NCI-H345 (cell line): ENCODE data around the gene PTGIS.

Experiments
- DNase-seq: peaks from one replicate; lab custom pipeline; 2025; lab: John Stamatoyannopoulos, UW

The PTGIS gene

DNA sequence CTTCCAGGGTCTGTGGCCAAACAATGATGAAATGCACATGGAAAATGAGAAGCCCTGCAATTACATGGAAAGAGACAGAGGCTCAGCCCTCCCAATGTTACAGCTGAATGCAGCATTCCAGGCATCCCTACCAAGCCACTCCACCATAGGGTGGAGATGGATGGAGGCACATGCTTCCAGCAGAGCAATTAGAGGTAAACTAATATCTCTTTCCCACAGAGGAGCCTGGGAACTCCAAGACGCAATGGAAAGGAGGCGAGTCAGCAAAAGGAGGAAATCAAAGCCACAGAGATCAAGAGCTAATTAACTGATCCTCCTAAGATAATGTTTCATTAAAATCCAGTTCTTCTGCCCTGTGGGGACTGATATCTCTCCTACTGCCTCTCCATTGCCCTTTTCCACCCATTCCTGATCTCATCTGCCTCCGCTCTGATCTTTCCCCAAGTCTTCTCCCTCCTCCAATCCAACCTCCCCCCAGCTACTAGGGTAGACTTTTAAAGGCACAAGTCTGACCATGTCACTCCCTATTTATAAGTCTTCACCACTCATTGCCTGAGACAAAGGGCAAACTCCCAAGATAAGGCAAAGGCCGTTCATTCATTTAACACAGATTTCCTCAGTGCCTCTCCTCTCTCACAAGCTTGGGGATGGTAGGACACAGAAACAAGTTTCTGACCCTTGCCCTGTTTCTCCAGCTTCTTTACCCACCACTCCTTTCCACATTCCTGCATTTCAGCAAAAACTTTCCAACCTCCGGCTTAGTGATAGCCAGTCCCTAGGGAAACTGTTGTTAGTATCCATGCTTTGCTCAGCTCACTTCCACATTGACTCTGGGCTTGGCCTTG, 71.2 kb downstream of the PTGIS start:
- no peak for DNase-seq

DNA sequence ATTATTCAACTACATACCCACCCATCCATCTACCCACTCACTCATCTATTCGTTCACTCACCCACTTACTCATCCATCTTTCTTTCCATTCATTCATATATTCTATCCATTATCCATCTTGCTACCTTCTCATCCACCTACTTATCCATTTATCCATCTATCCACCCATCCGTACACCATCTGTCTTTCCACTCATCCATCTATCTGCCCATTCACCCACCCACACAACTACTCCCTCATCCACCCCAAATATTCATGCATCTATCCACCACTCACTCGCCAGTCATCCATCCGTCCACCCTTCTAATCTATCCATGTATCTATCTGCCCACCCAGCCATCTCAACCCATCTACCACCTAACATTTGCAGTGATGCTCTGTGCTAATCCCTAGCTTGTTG, 71.9 kb downstream of the PTGIS start:
- no peak for DNase-seq

DNA sequence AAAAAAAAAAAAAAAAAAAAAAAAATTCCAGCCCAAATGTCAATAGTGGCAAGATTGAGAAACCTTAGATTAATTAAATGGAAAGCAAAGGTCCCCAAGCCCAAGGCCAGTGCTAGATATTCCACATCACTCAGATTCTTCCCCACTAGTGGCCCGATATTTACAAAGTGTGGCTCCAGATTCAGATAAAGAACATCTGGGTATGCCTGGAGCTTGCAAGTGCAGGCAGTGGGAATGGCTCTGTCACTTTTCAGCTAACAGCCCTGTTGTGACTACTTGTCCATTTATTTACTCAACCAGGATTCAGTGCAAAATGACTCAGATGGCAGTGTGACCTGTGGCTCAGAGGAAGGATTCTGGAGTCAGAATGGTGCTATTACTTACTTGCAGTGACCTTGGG, 77.2 kb downstream of the PTGIS start:
- no peak for DNase-seq

DNA sequence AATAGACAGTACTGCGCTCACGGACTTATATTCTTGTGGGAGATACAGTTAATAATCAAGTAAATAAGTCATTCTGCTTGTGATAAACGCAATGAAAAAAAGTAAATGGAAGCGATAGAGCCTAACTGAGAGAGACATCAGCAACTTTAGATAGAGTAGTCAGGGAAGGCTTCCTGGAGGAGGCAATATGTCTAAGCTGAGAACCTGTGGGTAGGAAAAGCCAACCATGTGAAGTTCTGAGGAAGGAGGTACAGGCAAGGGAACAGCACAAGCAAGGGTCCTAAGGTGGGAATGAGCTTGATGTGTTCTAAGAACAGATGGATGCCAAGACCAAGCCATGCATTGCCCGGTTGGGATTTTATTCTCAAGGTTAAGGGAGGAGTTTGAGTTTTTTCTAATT, 78.2 kb downstream of the PTGIS start:
- no peak for DNase-seq

DNA sequence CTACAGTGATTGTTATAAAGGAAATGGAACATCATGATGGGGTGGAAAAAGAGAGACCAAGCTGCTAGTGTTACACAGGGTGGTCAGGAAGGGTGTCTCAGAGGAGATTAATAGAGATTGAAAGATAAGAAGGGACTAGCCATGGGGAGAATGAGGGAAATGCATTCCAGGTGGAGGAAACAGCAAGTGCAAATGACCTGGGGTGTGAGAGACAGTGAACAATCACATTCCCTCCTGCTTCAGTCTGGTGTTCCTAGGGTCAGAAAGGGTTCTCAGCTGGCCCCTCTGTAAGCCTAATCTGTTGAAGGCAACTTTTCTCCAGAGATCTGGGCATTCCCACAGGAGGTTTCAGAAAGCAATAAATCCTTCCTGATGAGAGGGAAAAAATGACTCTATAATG, 81.9 kb downstream of the PTGIS start:
- no peak for DNase-seq

DNA sequence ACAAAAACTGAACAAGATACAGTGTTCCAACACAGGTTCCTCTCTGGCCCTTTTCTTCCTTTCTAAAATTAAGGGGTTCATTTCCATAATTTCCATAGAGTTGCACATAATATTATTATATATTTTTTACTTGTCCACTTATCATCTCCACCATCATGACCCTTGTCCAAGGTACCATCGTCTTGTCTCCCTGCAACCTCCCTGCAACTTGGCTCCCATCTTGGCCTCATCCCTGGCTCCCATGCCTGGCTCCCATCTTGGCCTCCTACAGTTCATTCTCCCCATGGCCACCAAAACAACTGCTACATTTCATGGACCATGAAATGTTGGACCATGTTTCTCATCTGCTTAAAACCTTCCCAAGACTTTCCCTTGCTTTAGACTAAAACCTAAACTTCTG, 82.4 kb downstream of the PTGIS start:
- no peak for DNase-seq

DNA sequence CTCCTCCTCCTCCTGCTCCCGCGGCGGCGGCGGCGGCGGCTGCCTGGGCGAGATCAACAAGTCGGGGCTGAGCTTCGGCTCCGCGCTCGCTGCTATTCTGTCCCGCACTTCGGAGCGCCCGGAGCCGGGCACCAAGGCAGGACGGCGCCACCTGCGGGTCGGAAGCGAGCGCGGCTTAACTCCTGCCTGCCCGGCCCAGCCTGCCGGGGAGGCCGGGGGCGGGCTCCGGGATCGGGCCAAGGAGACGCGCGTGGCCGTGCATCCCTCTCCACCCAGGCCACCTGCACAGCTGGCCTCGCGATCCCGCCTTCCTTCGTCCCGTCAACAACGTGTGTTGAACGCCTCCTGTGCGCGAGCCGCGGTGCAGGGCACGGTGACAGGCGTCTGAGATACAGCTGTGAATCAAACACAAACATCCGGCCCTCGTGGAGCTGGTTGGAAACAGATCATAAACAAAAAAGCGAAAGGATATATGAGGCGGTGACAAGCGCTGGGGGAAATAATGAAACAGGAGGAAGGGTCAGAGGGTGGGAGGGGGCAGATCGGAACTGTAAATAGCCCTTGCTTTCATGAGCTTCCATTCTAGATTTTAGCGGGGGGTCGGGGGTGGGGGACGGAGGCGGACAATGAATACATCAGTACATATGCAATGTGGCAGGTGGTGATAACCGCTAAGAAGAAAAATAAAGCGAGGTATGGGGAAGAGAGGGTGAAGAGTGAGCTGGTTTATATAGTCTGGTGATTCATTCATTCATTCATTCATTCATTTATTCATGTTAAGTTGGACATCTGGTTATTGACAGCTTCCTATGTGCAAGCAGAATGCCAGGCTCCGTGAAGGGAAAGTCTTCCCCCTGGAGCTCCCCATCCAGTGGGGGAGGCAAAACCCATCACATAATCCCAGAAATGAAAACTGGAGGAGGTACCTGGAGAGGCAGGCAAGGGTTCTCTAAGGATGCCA, 83.5 kb downstream of the PTGIS start:
- peak; percentile 88 for DNase-seq

DNA sequence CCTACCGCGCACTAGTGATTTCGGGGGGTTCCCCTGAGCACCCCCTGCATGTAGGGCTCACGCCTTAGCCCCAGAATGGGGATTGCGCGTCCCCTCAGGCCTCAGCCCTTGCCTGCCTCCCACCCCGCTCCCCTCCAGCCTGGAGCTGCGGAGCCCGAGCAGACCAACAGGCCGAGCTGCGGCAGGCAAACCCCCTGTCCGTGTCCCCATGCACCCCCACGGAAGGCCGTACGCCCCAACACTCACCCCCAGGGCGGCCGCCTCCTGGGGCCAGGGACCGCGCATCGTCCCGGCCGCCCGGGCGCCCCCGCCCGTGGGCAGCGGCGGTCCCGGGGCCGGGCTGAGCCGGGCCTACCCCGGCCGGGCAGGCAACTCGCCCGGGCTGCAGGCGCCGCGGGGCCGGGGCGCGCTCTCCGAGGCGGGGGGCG, 84.2 kb downstream of the PTGIS start:
- no peak for DNase-seq

DNA sequence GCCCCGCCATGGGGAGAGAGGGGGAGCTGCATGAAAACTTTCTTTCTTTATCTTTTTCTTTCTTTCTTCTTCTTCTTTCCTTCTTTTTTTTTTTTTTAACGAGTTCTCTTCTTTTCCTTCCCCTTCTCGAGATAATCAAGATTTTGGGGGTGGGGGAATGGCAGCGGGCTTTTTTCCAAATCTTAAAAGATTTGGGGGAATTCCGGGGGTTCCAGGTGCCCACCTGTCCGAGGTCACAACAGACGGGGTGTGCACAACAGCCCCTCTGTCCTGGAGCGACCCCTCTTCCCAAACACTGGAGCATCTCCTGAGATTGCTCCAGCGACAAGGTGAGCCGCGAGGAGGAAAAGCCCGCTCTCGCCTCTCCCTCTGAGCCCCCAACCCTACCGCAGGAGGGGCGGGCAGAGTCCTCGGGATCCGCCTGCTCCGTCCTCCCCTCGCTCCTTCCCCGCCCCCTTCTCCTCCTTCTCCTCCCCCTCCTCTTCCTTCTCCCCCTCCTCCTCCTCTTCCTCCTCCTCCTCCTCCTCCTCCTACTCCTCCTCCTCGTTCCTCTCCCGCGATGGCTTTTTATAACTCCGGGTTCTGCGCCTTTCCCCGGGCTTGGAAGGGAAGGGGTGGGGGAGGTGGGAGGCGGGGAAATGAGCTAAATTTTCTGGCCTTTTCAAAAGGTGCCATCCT, 84.8 kb downstream of the PTGIS start:
- DNase-seq = no peak

DNA sequence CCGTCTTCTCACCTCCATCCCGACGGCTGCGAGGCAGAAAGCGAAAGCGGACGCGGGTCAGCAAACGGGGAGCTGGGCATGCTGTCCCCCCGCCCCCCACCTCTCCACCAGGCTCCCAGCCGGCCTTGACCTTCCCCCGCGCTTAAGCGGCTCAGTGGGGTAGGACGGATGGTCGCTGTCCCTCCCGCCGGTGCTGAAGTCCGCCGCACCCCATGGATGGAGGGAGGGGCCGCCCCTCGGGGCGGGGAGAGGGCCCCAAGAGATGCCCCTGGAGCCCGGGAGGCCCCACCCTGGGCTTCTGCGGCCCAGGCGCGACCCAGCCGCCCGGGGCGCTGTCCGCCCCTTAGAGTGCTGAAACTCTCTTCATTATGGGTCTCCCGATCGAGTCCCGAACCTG, 85.3 kb downstream of the PTGIS start, which contains the start of gene KCNB1:
TSS of gene KCNB1 (minus strand) at position 48 of the 397 bp plus-strand sequence. CDS start 188 bp downstream, outside the sequence.
- no peak for DNase-seq

DNA sequence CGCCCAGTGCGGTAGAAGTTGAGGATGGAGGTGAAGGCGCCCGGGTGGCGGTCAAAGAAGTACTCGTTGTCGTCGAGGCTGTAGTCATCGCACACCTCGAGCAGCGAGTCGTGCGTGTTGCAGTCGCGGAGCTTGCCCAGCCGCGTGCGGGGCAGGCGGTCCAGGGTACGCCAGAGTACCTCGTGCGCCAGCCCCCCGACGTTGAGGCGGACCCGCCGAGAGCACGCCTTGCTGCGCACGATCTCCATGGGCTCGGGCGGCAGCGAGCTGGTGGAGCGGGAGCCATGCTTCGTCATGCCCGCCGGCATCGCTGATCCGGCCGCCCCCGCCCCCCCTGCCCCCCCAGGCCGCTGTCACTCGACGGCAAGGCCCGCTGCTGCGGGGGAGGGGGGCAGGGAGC, 85.8 kb downstream of the PTGIS start:
- no peak for DNase-seq

DNA sequence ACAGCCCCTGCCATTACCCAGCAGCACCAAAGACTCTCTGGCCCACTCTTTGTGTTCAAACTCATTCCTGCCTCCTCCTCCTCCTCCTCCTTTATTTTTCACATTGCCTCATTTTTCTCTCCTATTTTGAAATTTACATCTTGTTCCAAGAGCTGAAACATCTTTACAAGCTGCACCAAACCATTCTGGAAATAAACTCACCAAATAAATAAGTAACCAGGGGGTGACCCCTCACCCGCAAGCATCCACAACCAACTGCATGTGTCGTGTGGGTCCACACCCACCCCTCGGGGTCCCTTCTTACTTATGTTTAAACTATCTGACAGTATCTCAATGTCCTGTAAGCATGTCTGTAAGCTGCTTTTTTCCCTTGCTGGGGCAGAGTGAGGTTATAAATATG, 86.8 kb downstream of the PTGIS start:
- DNase-seq = no peak

DNA sequence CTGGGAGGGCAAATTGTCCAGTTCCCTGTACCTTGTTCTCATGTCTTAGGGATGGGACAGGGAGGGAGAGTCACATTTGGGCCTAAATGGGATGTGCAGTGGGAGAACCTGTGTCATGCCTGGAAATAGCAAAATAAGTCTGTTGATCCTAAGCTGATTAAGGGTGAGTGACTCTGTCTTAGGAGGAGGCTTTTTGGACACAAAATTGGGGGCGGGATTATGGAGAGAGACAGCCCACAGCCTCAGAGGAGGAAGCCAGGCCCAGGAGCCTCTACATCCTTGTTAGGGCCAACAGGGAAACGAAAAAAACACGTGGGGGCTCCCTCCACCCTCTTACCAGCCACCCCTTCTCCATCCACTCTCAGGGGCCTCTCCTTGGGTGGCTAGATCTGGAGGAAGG, 87.7 kb downstream of the PTGIS start:
- no peak for DNase-seq

DNA sequence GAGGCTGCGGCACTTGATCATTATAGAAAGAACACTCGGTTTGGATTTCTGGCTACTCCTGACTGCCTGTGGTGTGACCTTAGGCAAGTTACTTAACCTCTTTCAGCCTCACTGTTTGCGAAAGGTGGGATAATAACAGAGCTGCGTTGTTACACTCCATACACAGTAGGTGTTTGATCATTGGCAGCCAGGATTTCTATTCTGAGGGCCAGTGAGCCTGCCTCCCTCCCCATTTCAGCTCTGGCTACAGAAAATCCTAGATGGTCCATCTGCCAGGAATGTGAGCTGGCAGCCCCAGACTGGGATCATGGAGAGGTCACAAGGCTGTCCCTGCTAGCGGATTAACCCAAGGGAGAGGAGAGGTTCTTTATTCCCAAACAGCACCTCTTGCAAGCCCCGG, 88.2 kb downstream of the PTGIS start:
- no peak for DNase-seq

DNA sequence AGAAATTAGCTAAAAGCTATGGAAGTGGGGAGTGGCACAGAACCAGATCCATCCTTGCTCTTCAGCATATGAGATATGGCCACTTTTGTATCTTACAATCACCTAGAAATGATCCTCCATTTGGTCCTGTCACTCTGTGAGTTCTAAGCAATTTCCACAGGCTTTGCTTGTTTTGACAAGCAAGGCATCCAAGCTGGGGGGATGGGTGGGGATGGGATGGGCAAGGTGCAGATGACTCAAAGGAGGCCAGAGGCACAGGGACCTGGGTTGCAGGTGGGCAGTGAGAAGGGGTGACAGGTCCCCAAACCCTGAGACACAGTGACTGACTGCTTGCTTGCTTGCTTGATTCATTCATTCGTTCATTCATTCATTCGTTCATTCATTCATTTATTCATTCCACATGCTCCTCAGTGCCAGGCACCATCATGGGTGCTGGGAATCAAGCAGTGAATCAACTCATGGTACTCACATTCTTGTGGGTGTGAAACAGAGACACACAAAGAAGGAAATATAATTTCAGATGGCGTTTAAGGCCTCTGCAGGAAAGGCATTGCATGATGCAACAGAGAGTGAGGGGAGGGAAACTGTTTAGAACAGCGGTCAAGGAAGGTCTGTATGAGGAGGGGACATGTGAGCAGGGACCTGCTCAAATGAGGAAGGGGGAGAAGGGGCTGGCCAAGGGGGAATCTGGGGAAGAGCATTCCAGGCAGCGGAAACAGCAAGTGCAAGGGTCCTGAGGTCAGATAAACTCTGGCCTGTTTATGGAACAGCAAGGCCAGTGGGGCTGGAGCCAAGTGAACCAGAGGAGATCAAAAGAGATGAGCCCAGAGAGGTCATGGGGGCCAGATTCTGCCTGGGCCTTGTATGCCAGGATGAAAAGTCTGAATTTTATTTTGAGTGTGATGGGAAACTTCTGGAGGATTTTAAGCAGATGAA, 88.9 kb downstream of the PTGIS start:
- no peak for DNase-seq

DNA sequence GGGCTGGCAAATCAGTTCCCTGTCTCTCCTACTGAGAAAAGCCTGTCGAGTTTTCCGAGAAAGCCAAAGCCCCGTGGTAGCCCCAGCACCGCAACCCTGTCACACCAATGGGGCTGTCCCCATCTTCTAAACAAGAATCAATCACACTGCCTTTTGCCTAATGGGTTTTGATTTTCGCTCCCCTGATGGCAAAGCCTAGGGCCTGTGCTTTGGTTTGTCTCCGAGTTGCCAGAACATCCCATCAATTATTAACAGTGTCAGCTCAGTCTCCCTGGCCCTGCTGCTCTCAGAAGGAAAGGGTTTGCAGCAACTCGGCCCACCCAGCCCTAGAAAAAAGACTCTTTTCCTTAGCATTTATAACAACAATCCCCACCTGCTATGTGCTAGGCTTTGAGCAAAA, 89.7 kb downstream of the PTGIS start:
- no peak for DNase-seq

DNA sequence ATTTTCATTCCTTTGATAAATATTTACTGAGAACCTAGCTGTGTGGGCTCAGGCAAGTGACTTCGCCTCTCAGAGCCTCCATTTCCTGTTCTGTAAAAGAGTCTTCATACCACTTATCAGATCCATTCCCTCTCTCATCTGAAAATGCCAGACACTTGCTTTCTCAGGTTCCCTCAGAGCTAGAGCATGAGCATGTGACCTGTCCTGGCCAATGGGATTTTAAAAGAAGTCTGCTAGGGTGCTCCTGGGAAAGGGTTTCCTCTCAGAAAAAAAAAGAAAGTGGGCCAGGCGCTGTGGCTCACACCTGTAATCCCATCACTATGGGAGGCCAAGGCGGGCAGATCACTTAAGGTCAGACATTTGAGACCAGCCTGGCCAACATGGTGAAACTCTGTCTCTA, 90.7 kb downstream of the PTGIS start:
- no peak for DNase-seq

DNA sequence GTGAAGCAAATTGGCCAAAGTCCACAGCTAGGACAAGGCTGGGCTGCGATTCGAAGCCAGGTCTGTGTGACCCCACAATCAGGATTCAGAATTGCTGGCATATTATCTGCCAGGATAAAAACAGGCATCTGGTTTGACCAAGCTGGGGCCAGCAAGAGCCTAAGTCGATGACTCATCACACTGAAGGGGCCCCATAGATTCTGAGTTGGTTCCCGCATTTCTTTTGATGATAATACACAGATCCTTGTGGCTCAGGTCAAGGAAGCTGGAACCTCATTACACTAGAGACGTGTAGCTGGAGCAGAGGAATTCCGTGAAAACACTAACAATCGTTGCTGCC, 92.0 kb downstream of the PTGIS start:
- no peak for DNase-seq

DNA sequence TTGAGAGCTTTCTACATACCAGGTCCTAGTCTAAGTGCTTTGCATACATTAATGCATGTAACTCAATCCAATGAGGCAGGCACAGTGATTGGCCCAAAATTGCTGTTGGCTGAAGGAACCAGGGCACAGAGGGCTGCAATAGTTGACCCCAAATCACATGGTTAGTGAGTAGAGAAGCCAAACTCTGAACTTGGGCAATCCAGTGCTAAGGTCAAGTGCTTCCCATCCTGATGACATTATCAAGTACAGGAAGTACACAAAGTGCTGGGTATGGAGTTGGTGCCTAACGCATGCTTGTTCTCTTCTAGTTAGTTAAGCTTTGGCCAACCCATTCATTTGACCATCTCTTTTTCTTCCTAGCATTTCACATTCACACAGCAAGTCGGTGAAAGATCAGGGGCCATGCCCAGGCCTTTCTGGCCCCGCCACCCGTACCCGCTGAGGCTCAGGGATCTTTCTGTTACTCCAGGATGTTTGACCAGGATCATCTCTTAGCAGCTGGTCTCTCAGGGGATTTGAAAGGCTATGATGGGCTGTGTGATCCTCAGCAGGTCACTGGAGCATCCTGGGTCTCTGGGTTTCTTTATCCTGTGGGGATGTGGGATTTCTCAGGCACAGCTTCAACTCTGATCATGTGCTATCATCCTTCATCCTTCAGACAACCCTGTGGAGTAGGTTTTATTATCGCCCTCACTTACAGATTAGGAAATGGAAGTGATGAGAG, 92.5 kb downstream of the PTGIS start:
- no peak for DNase-seq

DNA sequence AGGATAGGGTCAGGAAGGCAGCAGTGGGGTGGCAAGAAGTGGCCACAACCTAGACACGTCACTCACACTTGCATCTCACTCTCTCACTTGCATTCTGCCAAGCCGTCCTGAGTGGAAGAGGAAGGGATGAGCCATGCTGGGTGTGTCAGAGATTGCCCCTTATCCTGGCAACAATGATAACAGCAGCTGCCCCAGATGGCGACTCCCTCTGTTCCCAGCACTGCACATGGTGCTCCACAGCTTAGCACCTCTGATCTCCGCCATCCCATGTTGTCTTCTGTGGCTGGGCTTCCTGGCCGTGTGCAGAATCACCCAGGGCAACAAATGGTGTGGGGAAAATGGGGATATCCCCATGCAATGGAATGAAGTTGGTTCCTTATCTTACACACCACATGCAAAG, 96.5 kb downstream of the PTGIS start:
- DNase-seq = no peak

DNA sequence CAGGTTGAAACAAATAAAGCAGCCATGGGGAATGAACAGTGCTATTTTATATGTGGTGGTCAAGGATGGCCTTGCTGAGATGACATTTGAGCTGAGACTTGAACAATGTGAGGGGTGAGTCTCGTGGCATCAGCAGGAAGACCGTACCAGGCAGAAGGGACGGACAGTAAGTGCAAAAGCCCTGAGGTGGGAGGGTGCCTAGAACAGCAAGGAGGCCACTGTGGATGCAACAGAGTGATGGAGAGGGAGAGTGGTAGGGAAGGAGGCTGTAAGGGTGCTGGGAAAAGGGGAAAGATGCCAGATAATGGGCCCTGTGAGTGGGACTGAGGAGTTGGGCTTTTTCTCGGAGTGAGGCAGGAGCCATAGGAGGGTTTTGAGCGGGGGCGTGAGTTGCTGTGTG, 97.0 kb downstream of the PTGIS start:
- DNase-seq = no peak
